Measurements from ENCODE around the gene CPM.

DNA sequence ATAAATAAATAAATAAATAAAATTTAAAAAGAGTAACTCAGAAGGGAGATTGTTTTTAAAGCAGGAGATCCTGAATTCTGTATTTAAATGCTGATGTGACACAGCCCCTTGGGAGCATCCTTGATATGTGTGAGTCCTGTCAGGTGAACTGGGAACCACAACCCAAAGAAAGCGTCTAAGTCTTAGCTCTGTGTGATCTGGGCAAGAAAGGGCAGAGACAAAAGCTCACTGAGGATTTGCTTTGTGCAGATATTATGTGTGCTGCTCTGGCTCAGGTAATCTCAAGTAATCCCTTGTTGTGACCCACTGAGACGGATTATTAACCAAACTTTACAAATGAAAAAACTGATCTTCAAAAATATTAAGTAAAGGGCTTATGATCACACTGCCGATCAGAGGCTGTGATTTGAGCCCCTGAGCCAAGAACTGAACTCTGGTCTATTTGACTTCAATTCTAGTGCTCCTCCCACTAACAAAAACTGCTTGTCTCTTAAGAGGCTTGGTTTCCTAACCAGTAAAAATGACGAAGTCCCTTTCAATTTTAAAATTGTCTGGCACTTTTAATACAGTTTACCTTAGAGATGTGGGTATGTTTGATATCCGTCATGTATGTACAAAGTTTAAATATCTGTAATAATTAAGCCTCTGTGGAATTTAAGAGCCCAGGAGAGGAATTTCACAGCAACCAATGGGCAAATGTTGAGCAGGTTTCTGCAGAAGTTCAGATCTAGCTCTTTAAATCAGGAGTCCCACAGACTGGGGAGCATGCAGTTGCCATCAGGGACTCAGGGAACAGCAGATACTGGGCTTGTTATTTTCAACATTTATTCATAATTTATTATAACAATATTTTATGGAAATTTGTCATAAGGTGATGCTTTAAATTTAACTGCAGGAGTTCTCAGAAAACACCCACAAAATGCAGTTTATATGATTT lies 46.1 kb downstream of the CPM start:
- TF ChIP-seq, protein P1, sequence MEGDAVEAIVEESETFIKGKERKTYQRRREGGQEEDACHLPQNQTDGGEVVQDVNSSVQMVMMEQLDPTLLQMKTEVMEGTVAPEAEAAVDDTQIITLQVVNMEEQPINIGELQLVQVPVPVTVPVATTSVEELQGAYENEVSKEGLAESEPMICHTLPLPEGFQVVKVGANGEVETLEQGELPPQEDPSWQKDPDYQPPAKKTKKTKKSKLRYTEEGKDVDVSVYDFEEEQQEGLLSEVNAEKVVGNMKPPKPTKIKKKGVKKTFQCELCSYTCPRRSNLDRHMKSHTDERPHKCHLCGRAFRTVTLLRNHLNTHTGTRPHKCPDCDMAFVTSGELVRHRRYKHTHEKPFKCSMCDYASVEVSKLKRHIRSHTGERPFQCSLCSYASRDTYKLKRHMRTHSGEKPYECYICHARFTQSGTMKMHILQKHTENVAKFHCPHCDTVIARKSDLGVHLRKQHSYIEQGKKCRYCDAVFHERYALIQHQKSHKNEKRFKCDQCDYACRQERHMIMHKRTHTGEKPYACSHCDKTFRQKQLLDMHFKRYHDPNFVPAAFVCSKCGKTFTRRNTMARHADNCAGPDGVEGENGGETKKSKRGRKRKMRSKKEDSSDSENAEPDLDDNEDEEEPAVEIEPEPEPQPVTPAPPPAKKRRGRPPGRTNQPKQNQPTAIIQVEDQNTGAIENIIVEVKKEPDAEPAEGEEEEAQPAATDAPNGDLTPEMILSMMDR (IDR thresholded peaks at IDR 0.05) = no peak
- TF ChIP-seq POLR2A (IDR thresholded peaks at IDR 0.05) = no peak

Data from lower leg skin (tissue), 3 donors.